ENCODE results near the gene GNG14. TPM values are rescaled to one million over a fixed set of nuclear protein-coding genes. Genes with fewer than 3 reads are reported as not detected.
A peak's percentile ranks its signal among the peaks of the same experiment; 100 is the strongest.

The GNG14 gene
- total and polyA plus RNA-seq, 10 of the 15 experiments (the other 5 are each of a cell fraction or from before 2014, with no cell fraction given), result not detected

- TF ChIP-seq NR2C2 (IDR thresholded peaks at IDR 0.05; ENCODE audit: borderline replicate concordance, control insufficient read depth, insufficient read length, low read depth) (no peak), MXI1 (IDR thresholded peaks at IDR 0.05; ENCODE audit: low read depth, low read length) (peak; percentile 97), HDAC6 (IDR thresholded peaks at IDR 0.05; ENCODE audit: unreplicated experiment) (no peak), MYB (IDR thresholded peaks at IDR 0.05; ENCODE audit: borderline replicate concordance, low read depth, low read length) (no peak), POLR2A (IDR thresholded peaks at IDR 0.05; ENCODE audit: low read depth, low read length) (peak; percentile 93), SIN3A (IDR thresholded peaks at IDR 0.05; ENCODE audit: low read depth, low read length) (peak; percentile 70), CEBPZ (IDR thresholded peaks at IDR 0.05; ENCODE audit: low read depth, low read length) (no peak; the same call in none of the 2 replicates), ZNF207 (IDR thresholded peaks at IDR 0.05; ENCODE audit: borderline replicate concordance) (peak; percentile 77; the same call in 1 of the 2 replicates), JUNB (IDR thresholded peaks at IDR 0.05) (no peak)
These were observed 49.4 kb downstream of the GNG14 start, which contains the start of gene GET3 (continued) for GRCh38 chr19:12736995-12737834.
